DND-41 (cell line): ENCODE data around the gene JAML.

Experiments
- CTCF ChIP-seq: IDR thresholded peaks from 2 replicates; pipeline ENCODE4 v1.5.1; 2012; ENCODE audit warnings: borderline replicate concordance, low read length, moderate library complexity, mild to moderate bottlenecking; ENCODE audit not compliant: poor library complexity, severe bottlenecking; ENCODE audit errors: extremely low read depth
- EZH2 ChIP-seq: IDR thresholded peaks from 3 replicates; pipeline ENCODE4 v1.6.1; 2012; ENCODE audit warnings: borderline replicate concordance, low read depth, mild to moderate bottlenecking, moderate library complexity, low read length, inconsistent platforms; ENCODE audit not compliant: severe bottlenecking

- TF ChIP-seq CTCF (no peak), EZH2 (no peak)
These were observed 55.3 kb downstream of the JAML start for GRCh38 chr11:118169300-118170140.
